HG03469 (cell line): ENCODE data around the gene NTRK2.

Experiments
- ATAC-seq: cut with Tn5 transposase; IDR thresholded peaks from one replicate; pipeline ENCODE4 v1.9.1; 2021; ENCODE audit warnings: mild to moderate bottlenecking, moderate library complexity, moderate number of reproducible peaks; ENCODE audit not compliant: unreplicated experiment

The NTRK2 gene

GRCh38 chr9:84926793-84927192, 257.3 kb downstream of the NTRK2 start:
- no peak for ATAC-seq

- no peak for ATAC-seq
These were observed 258.9 kb downstream of the NTRK2 start for GRCh38 chr9:84928419-84928818.

GRCh38 chr9:84929068-84929467, 259.5 kb downstream of the NTRK2 start:
- no peak for ATAC-seq

GRCh38 chr9:84932915-84933527, 263.5 kb downstream of the NTRK2 start:
- ATAC-seq: no peak

GRCh38 chr9:84935528-84936117, 266.1 kb downstream of the NTRK2 start:
- peak; percentile 52 for ATAC-seq

- ATAC-seq: no peak
These were observed 267.7 kb downstream of the NTRK2 start for GRCh38 chr9:84937180-84937579.

- ATAC-seq: no peak
These were observed 268.1 kb downstream of the NTRK2 start for GRCh38 chr9:84937581-84937980.

GRCh38 chr9:84939774-84940173, 270.2 kb downstream of the NTRK2 start:
- no peak for ATAC-seq

GRCh38 chr9:84940294-84940693, 270.8 kb downstream of the NTRK2 start:
- no peak for ATAC-seq

- ATAC-seq: no peak
These were observed 272.3 kb downstream of the NTRK2 start for GRCh38 chr9:84941792-84942191.

- ATAC-seq: no peak
These were observed 274.0 kb downstream of the NTRK2 start for GRCh38 chr9:84943482-84944050.

GRCh38 chr9:84945878-84946538, 276.5 kb downstream of the NTRK2 start:
- no peak for ATAC-seq

- ATAC-seq: no peak
These were observed 278.0 kb downstream of the NTRK2 start for GRCh38 chr9:84947412-84947972.

- no peak for ATAC-seq
These were observed 279.7 kb downstream of the NTRK2 start for GRCh38 chr9:84949258-84949657.

- no peak for ATAC-seq
These were observed 280.4 kb downstream of the NTRK2 start for GRCh38 chr9:84949971-84950370.

GRCh38 chr9:84950879-84951811, 281.6 kb downstream of the NTRK2 start:
- no peak for ATAC-seq

GRCh38 chr9:84953252-84953773, 283.8 kb downstream of the NTRK2 start:
- no peak for ATAC-seq

- peak; percentile 93 for ATAC-seq
These were observed 284.5 kb downstream of the NTRK2 start for GRCh38 chr9:84953797-84954705.

GRCh38 chr9:84955155-84955554, 285.6 kb downstream of the NTRK2 start:
- ATAC-seq: no peak
